WTC11 (cell line): ENCODE results near the gene MAT2A.

ENCODE experiments used
- CTCF ChIP-seq: fragments of 200-600 bp; IDR thresholded peaks from 2 replicates; pipeline ENCODE4 v1.8.0; 2022; ENCODE audit warnings: antibody characterized with exemption
- E2F5 ChIP-seq: sonication (generic); formaldehyde crosslinking; IDR thresholded peaks from 2 replicates; pipeline ENCODE4 v1.8.1; 2022; ENCODE audit warnings: mild to moderate bottlenecking, moderate library complexity, missing genetic modification reagents
- FOXK1 ChIP-seq: sonication (generic); formaldehyde crosslinking; IDR thresholded peaks from 2 replicates; pipeline ENCODE4 v1.8.0; 2022; ENCODE audit warnings: mild to moderate bottlenecking, moderate library complexity, missing genetic modification reagents
- JUN ChIP-seq: sonication (generic); formaldehyde crosslinking; IDR thresholded peaks from 2 replicates; pipeline ENCODE4 v1.8.0; 2023; ENCODE audit warnings: mild to moderate bottlenecking, missing genetic modification reagents
- NFYB ChIP-seq: sonication (generic); formaldehyde crosslinking; conservative IDR thresholded peaks from 2 replicates; pipeline ENCODE4 v1.8.0; 2022; ENCODE audit warnings: low read depth, missing genetic modification reagents
- SMAD3 ChIP-seq: sonication (generic); formaldehyde crosslinking; IDR thresholded peaks from 2 replicates; pipeline ENCODE4 v1.8.0; 2022; ENCODE audit warnings: missing genetic modification reagents, mild to moderate bottlenecking, borderline replicate concordance
- USF2 ChIP-seq: sonication (generic); formaldehyde crosslinking; IDR thresholded peaks from 2 replicates; pipeline ENCODE4 v1.8.1; 2023; ENCODE audit warnings: mild to moderate bottlenecking, missing genetic modification reagents, moderate library complexity
- TF ChIP-seq, protein P1 (sequence below): sonication (generic); formaldehyde crosslinking; IDR thresholded peaks from 2 replicates; pipeline ENCODE4 v1.8.1; 2022; ENCODE audit warnings: low read depth, mild to moderate bottlenecking, moderate library complexity, missing genetic modification reagents, borderline replicate concordance

- TF ChIP-seq CTCF (no peak), JUN (no peak), USF2 (CRISPR knock-in tag) (no peak), NFYB (CRISPR knock-in tag) (no peak), SMAD3 (CRISPR knock-in tag) (no peak), FOXK1 (CRISPR knock-in tag) (no peak), E2F5 (CRISPR knock-in tag) (no peak)
- TF ChIP-seq, protein P1, sequence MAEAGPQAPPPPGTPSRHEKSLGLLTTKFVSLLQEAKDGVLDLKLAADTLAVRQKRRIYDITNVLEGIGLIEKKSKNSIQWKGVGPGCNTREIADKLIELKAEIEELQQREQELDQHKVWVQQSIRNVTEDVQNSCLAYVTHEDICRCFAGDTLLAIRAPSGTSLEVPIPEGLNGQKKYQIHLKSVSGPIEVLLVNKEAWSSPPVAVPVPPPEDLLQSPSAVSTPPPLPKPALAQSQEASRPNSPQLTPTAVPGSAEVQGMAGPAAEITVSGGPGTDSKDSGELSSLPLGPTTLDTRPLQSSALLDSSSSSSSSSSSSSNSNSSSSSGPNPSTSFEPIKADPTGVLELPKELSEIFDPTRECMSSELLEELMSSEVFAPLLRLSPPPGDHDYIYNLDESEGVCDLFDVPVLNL = no peak
Observed at GRCh38 chr2:85502720-85503119, 36.2 kb upstream of the MAT2A start.
